Measurements from ENCODE around the gene ARMCX1.

ARMCX1 gene

DNA sequence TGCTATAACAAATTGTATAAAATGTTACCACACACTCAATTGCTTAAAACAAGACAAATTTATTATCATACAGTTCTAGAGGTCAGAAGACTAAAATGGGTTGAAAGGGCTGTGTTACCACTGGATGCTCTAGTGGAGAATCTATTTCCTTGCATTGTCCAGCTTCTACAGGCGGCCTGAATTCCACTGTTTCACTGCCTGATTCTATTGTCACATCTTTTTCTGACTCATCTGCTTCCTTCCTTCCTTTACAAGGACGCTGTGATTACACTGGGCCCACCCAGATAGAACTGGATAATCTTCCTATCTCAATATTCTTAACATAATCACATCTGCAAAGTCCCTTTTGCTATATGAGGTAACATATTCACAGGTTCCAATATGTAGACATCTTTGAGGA, 19.4 kb upstream of the ARMCX1 start:
- H3K4ac ChIP-seq (ENCODE audit: low read depth in 1 of 2, low read length in 2 of 2) = no peak overlapping the region
- H3K9ac ChIP-seq (ENCODE audit: low read length) = no peak overlapping the region
- DNase-seq = no peak
- H3K4me2 ChIP-seq (ENCODE audit: low read length, poor library complexity, severe bottlenecking) = no peak overlapping the region
- H3K79me1 ChIP-seq (replicated peaks; ENCODE audit: low read length, poor library complexity, severe bottlenecking) = no peaks in the 10 kb centered on the region
- H2AFZ ChIP-seq (ENCODE audit: low read depth, low read length) = no peak overlapping the region
- H3K23ac ChIP-seq (ENCODE audit: low read length in 2 of 2) = no peak overlapping the region
- no peak overlapping the region for H3K27ac ChIP-seq (ENCODE audit: low read length, poor library complexity, severe bottlenecking)
- H3K9me3 ChIP-seq (ENCODE audit: control insufficient read depth, low read length) = peaks cover 2% of the 10 kb centered on the region
- H3K4me3 ChIP-seq (ENCODE audit: insufficient read depth in 1 of 2, low read depth in 1 of 2, low read length in 2 of 2) = no peak overlapping the region
- no peaks in the 10 kb centered on the region for H3K4me1 ChIP-seq (ENCODE audit: control insufficient read depth, insufficient read depth, low read depth, low read length)
- H2BK5ac ChIP-seq (ENCODE audit: low read depth, low read length, poor library complexity, severe bottlenecking) = no peak overlapping the region
- H4K91ac ChIP-seq (ENCODE audit: low read length) = no peak overlapping the region
- H2BK12ac ChIP-seq (ENCODE audit: low read length in 2 of 2) = no peak overlapping the region
- H2BK15ac ChIP-seq (ENCODE audit: low read depth, poor library complexity, severe bottlenecking) = no peak overlapping the region
- no peak overlapping the region for H4K8ac ChIP-seq (ENCODE audit: low read length)
- no peak overlapping the region for H3K18ac ChIP-seq (ENCODE audit: low read depth in 1 of 2, low read length in 2 of 2)
- H3K36me3 ChIP-seq (ENCODE audit: control insufficient read depth in 1 of 2, insufficient read depth in 2 of 2, low read depth in 1 of 2, low read length in 2 of 2) = no peaks in the 10 kb centered on the region
- H3K14ac ChIP-seq (ENCODE audit: low read length in 2 of 2) = no peak overlapping the region
- peaks cover 0 to 4% of the 10 kb centered on the region in 2 experiments for H3K27me3 ChIP-seq (ENCODE audit: control insufficient read depth in 1 of 2, insufficient read depth in 1 of 2, low read length in 2 of 2)
- WGBS = 87% methylated on average over 1 of the region's 2 CpGs
- no peak overlapping the region for H2AK5ac ChIP-seq (ENCODE audit: low read length, severe bottlenecking)
- H2BK120ac ChIP-seq (ENCODE audit: low read depth, low read length) = no peak overlapping the region

DNA sequence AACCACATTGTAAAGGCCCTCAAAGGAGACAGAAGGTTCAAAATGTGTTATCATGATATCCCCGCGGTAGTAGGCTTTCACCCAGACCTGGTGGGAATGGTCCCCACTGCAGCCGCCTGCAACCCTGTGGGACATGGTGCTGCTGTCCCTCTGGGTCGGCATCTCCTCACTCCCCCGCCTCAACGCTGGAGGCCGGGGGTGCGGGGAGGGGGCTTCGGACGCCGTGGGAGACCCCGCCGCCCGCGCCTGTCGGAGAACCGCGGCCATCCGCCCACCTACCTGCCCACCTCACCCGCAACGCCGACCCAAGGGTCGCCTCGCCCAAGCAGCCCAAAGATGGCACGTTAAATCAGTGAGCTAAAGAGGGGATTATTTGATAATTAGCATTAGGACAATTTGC, 11.2 kb upstream of the ARMCX1 start:
- H3K9ac ChIP-seq (ENCODE audit: low read length) = no peak overlapping the region
- H4K8ac ChIP-seq (ENCODE audit: low read length) = no peak overlapping the region
- no peak overlapping the region for H2BK12ac ChIP-seq (ENCODE audit: low read length in 2 of 2)
- no peak for DNase-seq
- no peak overlapping the region for H3K14ac ChIP-seq (ENCODE audit: low read length in 2 of 2)
- H2BK15ac ChIP-seq (ENCODE audit: low read depth, poor library complexity, severe bottlenecking) = no peak overlapping the region
- H2BK120ac ChIP-seq (ENCODE audit: low read depth, low read length) = no peak overlapping the region
- no peak overlapping the region for H4K91ac ChIP-seq (ENCODE audit: low read length)
- H3K4me2 ChIP-seq (ENCODE audit: low read length, poor library complexity, severe bottlenecking) = no peak overlapping the region
- no peaks in the 10 kb centered on the region for H3K4me1 ChIP-seq (ENCODE audit: control insufficient read depth, insufficient read depth, low read depth, low read length)
- no peak overlapping the region for H3K23ac ChIP-seq (ENCODE audit: low read length in 2 of 2)
- 93% methylated on average over 19 of the region's 25 CpGs for WGBS
- H2AK5ac ChIP-seq (ENCODE audit: low read length, severe bottlenecking) = no peak overlapping the region
- H3K9me3 ChIP-seq (ENCODE audit: control insufficient read depth, low read length) = no peaks in the 10 kb centered on the region
- no peaks in the 10 kb centered on the region for H3K27me3 ChIP-seq (ENCODE audit: control insufficient read depth in 1 of 2, insufficient read depth in 1 of 2, low read length in 2 of 2)
- no peak overlapping the region for H3K18ac ChIP-seq (ENCODE audit: low read depth in 1 of 2, low read length in 2 of 2)
- no peak overlapping the region for H2AFZ ChIP-seq (ENCODE audit: low read depth, low read length)
- no peak overlapping the region for H3K27ac ChIP-seq (ENCODE audit: low read length, poor library complexity, severe bottlenecking)
- H3K4ac ChIP-seq (ENCODE audit: low read depth in 1 of 2, low read length in 2 of 2) = no peak overlapping the region
- no peak overlapping the region for H2BK5ac ChIP-seq (ENCODE audit: low read depth, low read length, poor library complexity, severe bottlenecking)
- no peak overlapping the region for H3K4me3 ChIP-seq (ENCODE audit: insufficient read depth in 1 of 2, low read depth in 1 of 2, low read length in 2 of 2)
- H3K79me1 ChIP-seq (replicated peaks; ENCODE audit: low read length, poor library complexity, severe bottlenecking) = no peaks in the 10 kb centered on the region
- H3K36me3 ChIP-seq (ENCODE audit: control insufficient read depth in 1 of 2, insufficient read depth in 2 of 2, low read depth in 1 of 2, low read length in 2 of 2) = no peaks in the 10 kb centered on the region

DNA sequence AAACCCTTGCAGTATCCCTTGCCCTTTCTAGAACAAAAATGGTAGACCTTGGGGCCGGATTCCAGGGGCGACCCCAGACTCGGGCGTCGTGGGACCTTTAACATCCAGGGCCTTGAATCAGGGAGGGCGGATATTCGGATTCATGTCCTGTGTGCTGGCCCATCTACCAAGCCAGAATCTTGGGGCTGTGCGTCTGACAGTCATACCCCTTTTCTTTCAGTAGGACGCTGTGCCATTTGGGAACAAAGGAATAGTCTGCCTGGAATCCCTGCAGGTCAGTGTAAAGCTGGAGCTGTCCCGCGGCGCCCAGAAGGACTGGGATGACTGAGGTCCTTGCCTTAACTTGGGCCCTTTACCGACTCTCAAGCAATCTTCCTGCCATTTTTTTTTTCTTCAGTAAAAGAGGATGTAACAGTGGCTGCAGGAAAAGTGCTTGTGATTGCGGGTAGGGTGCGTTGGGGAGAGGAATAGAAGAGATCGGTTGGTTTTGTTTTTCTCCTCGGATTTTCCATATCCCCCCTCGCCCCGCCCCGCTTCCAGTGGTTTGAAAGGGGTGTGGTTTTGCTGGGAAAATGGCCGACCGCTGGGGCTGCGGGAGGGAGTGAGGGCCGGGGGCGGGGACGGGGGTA, 518 bp downstream of the ARMCX1 start:
- Histone ChIP-seq H3K9me3 (ENCODE audit: control insufficient read depth, low read length) (no peaks in the 10 kb centered on the region), H4K91ac (ENCODE audit: low read length) (peak overlapping the region; percentile 39), H2BK15ac (ENCODE audit: low read depth, poor library complexity, severe bottlenecking) (no peak overlapping the region), H3K4me1 (ENCODE audit: control insufficient read depth, insufficient read depth, low read depth, low read length) (peaks cover 4% of the 10 kb centered on the region), H3K4me2 (ENCODE audit: low read length, poor library complexity, severe bottlenecking) (peak overlapping the region; percentile 66), H3K18ac (ENCODE audit: low read depth in 1 of 2, low read length in 2 of 2) (peak overlapping the region; percentile 86 to 91), H2AFZ (ENCODE audit: low read depth, low read length) (no peak overlapping the region), H3K79me1 (replicated peaks; ENCODE audit: low read length, poor library complexity, severe bottlenecking) (no peaks in the 10 kb centered on the region), H3K27ac (ENCODE audit: low read length, poor library complexity, severe bottlenecking) (no peak overlapping the region), H2BK120ac (ENCODE audit: low read depth, low read length) (no peak overlapping the region), H3K14ac (ENCODE audit: low read length in 2 of 2) (peak overlapping the region in 1 of 2 experiments; percentile 91), H3K4me3 (ENCODE audit: insufficient read depth in 1 of 2, low read depth in 1 of 2, low read length in 2 of 2) (peak overlapping the region; percentile 62 to 87), H3K36me3 (ENCODE audit: control insufficient read depth in 1 of 2, insufficient read depth in 2 of 2, low read depth in 1 of 2, low read length in 2 of 2) (peaks cover 7 to 26% of the 10 kb centered on the region in 2 experiments), H3K27me3 (ENCODE audit: control insufficient read depth in 1 of 2, insufficient read depth in 1 of 2, low read length in 2 of 2) (no peaks in the 10 kb centered on the region), H3K9ac (ENCODE audit: low read length) (peak overlapping the region; percentile 97), H3K23ac (ENCODE audit: low read length in 2 of 2) (no peak overlapping the region), H2BK5ac (ENCODE audit: low read depth, low read length, poor library complexity, severe bottlenecking) (no peak overlapping the region), H2BK12ac (ENCODE audit: low read length in 2 of 2) (no peak overlapping the region), H2AK5ac (ENCODE audit: low read length, severe bottlenecking) (no peak overlapping the region), H3K4ac (ENCODE audit: low read depth in 1 of 2, low read length in 2 of 2) (peak overlapping the region; percentile 75 to 86), H4K8ac (ENCODE audit: low read length) (peak overlapping the region; percentile 82)
- WGBS = 4% methylated on average over 18 of the region's 26 CpGs
- peak; percentile 66 for DNase-seq

DNA sequence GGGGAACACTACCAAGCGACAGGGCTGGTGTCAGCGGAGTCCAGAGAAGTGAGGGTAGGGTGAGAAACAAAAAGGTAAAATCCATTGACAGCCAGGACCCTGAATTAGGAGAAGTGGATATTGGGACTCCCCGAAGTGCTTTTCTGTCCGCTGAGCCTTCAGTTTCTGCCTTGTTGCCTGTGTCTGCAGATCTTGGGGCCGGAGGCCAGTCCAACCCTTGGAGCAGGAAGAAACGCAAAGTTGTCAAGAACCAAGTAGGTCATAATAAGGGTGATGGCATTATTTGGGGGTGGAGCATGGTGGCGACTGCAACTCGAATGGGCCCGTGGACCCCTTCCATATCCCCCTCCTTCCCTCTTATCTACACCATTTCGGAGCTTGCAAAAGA, 1.0 kb downstream of the ARMCX1 start:
- Histone ChIP-seq H3K36me3 (ENCODE audit: control insufficient read depth in 1 of 2, insufficient read depth in 2 of 2, low read depth in 1 of 2, low read length in 2 of 2) (peaks cover 7 to 26% of the 10 kb centered on the region in 2 experiments), H3K4me3 (ENCODE audit: insufficient read depth in 1 of 2, low read depth in 1 of 2, low read length in 2 of 2) (peak overlapping the region in 1 of 2 experiments; percentile 87), H3K4me1 (ENCODE audit: control insufficient read depth, insufficient read depth, low read depth, low read length) (peaks cover 4% of the 10 kb centered on the region), H3K4ac (ENCODE audit: low read depth in 1 of 2, low read length in 2 of 2) (no peak overlapping the region), H3K27ac (ENCODE audit: low read length, poor library complexity, severe bottlenecking) (no peak overlapping the region), H3K9me3 (ENCODE audit: control insufficient read depth, low read length) (no peaks in the 10 kb centered on the region), H2AFZ (ENCODE audit: low read depth, low read length) (no peak overlapping the region), H2BK15ac (ENCODE audit: low read depth, poor library complexity, severe bottlenecking) (no peak overlapping the region), H3K27me3 (ENCODE audit: control insufficient read depth in 1 of 2, insufficient read depth in 1 of 2, low read length in 2 of 2) (no peaks in the 10 kb centered on the region), H3K18ac (ENCODE audit: low read depth in 1 of 2, low read length in 2 of 2) (peak overlapping the region in 1 of 2 experiments; percentile 52), H3K23ac (ENCODE audit: low read length in 2 of 2) (no peak overlapping the region), H3K9ac (ENCODE audit: low read length) (peak overlapping the region; percentile 97), H2BK5ac (ENCODE audit: low read depth, low read length, poor library complexity, severe bottlenecking) (no peak overlapping the region), H3K79me1 (replicated peaks; ENCODE audit: low read length, poor library complexity, severe bottlenecking) (no peaks in the 10 kb centered on the region), H2AK5ac (ENCODE audit: low read length, severe bottlenecking) (no peak overlapping the region), H4K91ac (ENCODE audit: low read length) (no peak overlapping the region), H2BK120ac (ENCODE audit: low read depth, low read length) (no peak overlapping the region), H3K14ac (ENCODE audit: low read length in 2 of 2) (no peak overlapping the region), H2BK12ac (ENCODE audit: low read length in 2 of 2) (no peak overlapping the region), H3K4me2 (ENCODE audit: low read length, poor library complexity, severe bottlenecking) (peak overlapping the region; percentile 22), H4K8ac (ENCODE audit: low read length) (no peak overlapping the region)
- DNase-seq = no peak
- 89% methylated on average over 3 of the region's 10 CpGs for WGBS
